ENCODE results near the gene COL11A2. TPM values are rescaled to one million over a fixed set of nuclear protein-coding genes. Genes with fewer than 3 reads are reported as not detected.

The COL11A2 gene
- 0.71 to 1.5 TPM (median 0.79 TPM) in 5 replicates for total RNA-seq (2022; extraction: Qiagen RNA extraction; ENCODE audit: low read depth)

GRCh38 chr6:33192105-33192646, at the start of gene COL11A2:
Gene COL11A2 (minus strand): TSS chr6:33192467. CDS start chr6:33192240, 227 bp downstream.

GRCh38 chr6:33208091-33208967, 16.1 kb upstream of the COL11A2 start, which contains the start of gene RING1:
Gene RING1 (plus strand): TSS chr6:33208500. CDS start chr6:33208823, 323 bp downstream.

GRCh38 chr6:33204415-33205190, 12.3 kb upstream of the COL11A2 start, which contains the start of gene HSD17B8:
Gene HSD17B8 (plus strand): TSS chr6:33204655. CDS start chr6:33204669, 14 bp downstream.

GRCh38 chr6:33200219-33201146, 8.2 kb upstream of the COL11A2 start, which contains the start of the genes RXRB and SLC39A7:
Gene RXRB (minus strand): TSS chr6:33200665. CDS start chr6:33200476, 189 bp downstream.
Gene SLC39A7 (plus strand): TSS chr6:33200867. CDS start chr6:33201246, 379 bp downstream.

Other genes with a start within 250 kb of the COL11A2 start
- 2.7 to 3.6 TPM (median 3.2 TPM) in 5 replicates for gene HLA-DMA, start 239.4 kb downstream of the COL11A2 start, total RNA-seq (2022; extraction: Qiagen RNA extraction; ENCODE audit: low read depth)
- gene BRD2, start 223.9 kb downstream of the COL11A2 start, total RNA-seq (2022; extraction: Qiagen RNA extraction; ENCODE audit: low read depth): 127 to 155 TPM (median 130 TPM) in 5 replicates
- gene HLA-DOA, start 182.9 kb downstream of the COL11A2 start, total RNA-seq (2022; extraction: Qiagen RNA extraction; ENCODE audit: low read depth): not detected in 5 replicates
- gene HLA-DPA1, start 118.8 kb downstream of the COL11A2 start, total RNA-seq (2022; extraction: Qiagen RNA extraction; ENCODE audit: low read depth): 0.05 TPM in 1 of 5 replicates, not detected in the others
- not detected in 5 replicates for gene HLA-DPB1, start 116.5 kb downstream of the COL11A2 start, total RNA-seq (2022; extraction: Qiagen RNA extraction; ENCODE audit: low read depth)
- gene RXRB, start 8.2 kb upstream of the COL11A2 start, total RNA-seq (2022; extraction: Qiagen RNA extraction; ENCODE audit: low read depth): 14.6 to 23.6 TPM (median 21.7 TPM) in 5 replicates
- 99.1 to 115 TPM (median 112 TPM) in 5 replicates for gene SLC39A7, start 8.4 kb upstream of the COL11A2 start, total RNA-seq (2022; extraction: Qiagen RNA extraction; ENCODE audit: low read depth)
- 9.7 to 16.5 TPM (median 14.8 TPM) in 5 replicates for gene HSD17B8, start 12.2 kb upstream of the COL11A2 start, total RNA-seq (2022; extraction: Qiagen RNA extraction; ENCODE audit: low read depth)
- gene RING1, start 16.0 kb upstream of the COL11A2 start, total RNA-seq (2022; extraction: Qiagen RNA extraction; ENCODE audit: low read depth): 19.0 to 27.0 TPM (median 24.7 TPM) in 5 replicates
- 17.5 to 19.4 TPM (median 18.5 TPM) in 5 replicates for gene VPS52, start 79.4 kb upstream of the COL11A2 start, total RNA-seq (2022; extraction: Qiagen RNA extraction; ENCODE audit: low read depth)
- 2,468 to 2,870 TPM (median 2,583 TPM) in 5 replicates for gene RPS18, start 79.6 kb upstream of the COL11A2 start, total RNA-seq (2022; extraction: Qiagen RNA extraction; ENCODE audit: low read depth)
- gene B3GALT4, start 84.7 kb upstream of the COL11A2 start, total RNA-seq (2022; extraction: Qiagen RNA extraction; ENCODE audit: low read depth): 0.47 to 1.1 TPM (median 0.66 TPM) in 5 replicates
- 51.7 to 59.6 TPM (median 56.5 TPM) in 5 replicates for gene WDR46, start 96.8 kb upstream of the COL11A2 start, total RNA-seq (2022; extraction: Qiagen RNA extraction; ENCODE audit: low read depth)
- 95.5 to 148 TPM (median 103 TPM) in 5 replicates for gene PFDN6, start 97.1 kb upstream of the COL11A2 start, total RNA-seq (2022; extraction: Qiagen RNA extraction; ENCODE audit: low read depth)
- 9.4 to 15.3 TPM (median 14.0 TPM) in 5 replicates for gene RGL2, start 106.5 kb upstream of the COL11A2 start, total RNA-seq (2022; extraction: Qiagen RNA extraction; ENCODE audit: low read depth)
- 30.8 to 42.7 TPM (median 36.7 TPM) in 5 replicates for gene TAPBP, start 121.6 kb upstream of the COL11A2 start, total RNA-seq (2022; extraction: Qiagen RNA extraction; ENCODE audit: low read depth)
- 2.1 to 5.4 TPM (median 4.1 TPM) in 5 replicates for gene ZBTB22, start 125.3 kb upstream of the COL11A2 start, total RNA-seq (2022; extraction: Qiagen RNA extraction; ENCODE audit: low read depth)
- 38.1 to 39.7 TPM (median 38.5 TPM) in 5 replicates for gene DAXX, start 130.5 kb upstream of the COL11A2 start, total RNA-seq (2022; extraction: Qiagen RNA extraction; ENCODE audit: low read depth)
- gene KIFC1, start 199.4 kb upstream of the COL11A2 start, total RNA-seq (2022; extraction: Qiagen RNA extraction; ENCODE audit: low read depth): 33.8 to 49.0 TPM (median 44.2 TPM) in 5 replicates
- 10.0 to 20.7 TPM (median 17.9 TPM) in 5 replicates for gene PHF1, start 218.5 kb upstream of the COL11A2 start, total RNA-seq (2022; extraction: Qiagen RNA extraction; ENCODE audit: low read depth)
- 139 to 237 TPM (median 202 TPM) in 5 replicates for gene CUTA, start 225.6 kb upstream of the COL11A2 start, total RNA-seq (2022; extraction: Qiagen RNA extraction; ENCODE audit: low read depth)
- gene SYNGAP1, start 227.6 kb upstream of the COL11A2 start, total RNA-seq (2022; extraction: Qiagen RNA extraction; ENCODE audit: low read depth): 3.7 to 9.2 TPM (median 5.1 TPM) in 5 replicates

Data from A549 treated with ZK216348 at 1 μM for 4 hours (cell line).